A549 (cell line): ENCODE data around the gene CBR4. TPM values are rescaled to one million over a fixed set of nuclear protein-coding genes. Genes with fewer than 3 reads are reported as not detected.

Source experiments
- ATAC-seq, 2 experiments: fragments of 200-7000 bp in 1 of 2; fragments of >200 bp in 1 of 2; cut with Nextera tagmentation in 1 of 2; cut with Tn5 transposase in 1 of 2; 3 replicates each; pipeline versions ENCODE4 v1.8.0 to v1.9.1; 2018 to 2020; ENCODE audit warnings: mild to moderate bottlenecking in 1 of 2, moderate library complexity in 1 of 2
- CTCF ChIA-PET: fragments of 300-600 bp; sonication (Branson Sonifier 250); formaldehyde crosslinking; extraction: SDS; loops from one replicate; lab custom pipeline; 2021; ENCODE audit warnings: antibody characterized with exemption, inconsistent platforms; lab: Yijun Ruan, JAX
- POLR2A ChIA-PET: fragments of 350-600 bp; formaldehyde crosslinking; extraction: SDS; loops from one replicate; lab custom pipeline; 2021; ENCODE audit warnings: antibody characterized with exemption, inconsistent platforms; lab: Yijun Ruan, JAX
- DNase-seq, 2 experiments: peaks; one replicate each; pipeline versions ENCODE4 v3.0.0 to v3.0.0-alpha.2; 2011 to 2016; ENCODE audit warnings: low read depth in 1 of 2, low spot score in 1 of 2
- FAIRE-seq: peaks from 2 replicates; lab custom pipeline; 2011; peaks lifted over from hg19 to GRCh38; lab: Jason Lieb, UNC
- H3K27ac ChIP-seq, 2 experiments: fragments of >200 bp; sonication (Bioruptor Twin); formaldehyde crosslinking; 3 replicates each; pipeline ENCODE4 v1.5.1; 2016 to 2017
- H3K4me1 ChIP-seq: fragments of >200 bp; sonication (Bioruptor Twin); formaldehyde crosslinking; 3 replicates; pipeline ENCODE4 v1.6.1; 2016
- H3K4me2 ChIP-seq: fragments of >200 bp; sonication (Bioruptor Twin); formaldehyde crosslinking; 3 replicates; pipeline ENCODE4 v1.6.1; 2016
- H3K4me3 ChIP-seq: fragments of >200 bp; sonication (Bioruptor Twin); formaldehyde crosslinking; 3 replicates; pipeline ENCODE4 v1.5.1; 2016
- H3K9me3 ChIP-seq: fragments of >200 bp; sonication (Bioruptor Twin); formaldehyde crosslinking; 3 replicates; pipeline ENCODE4 v1.6.1; 2016
- BCL3 ChIP-seq: fragments of >200 bp; sonication (Bioruptor Twin); formaldehyde crosslinking; IDR thresholded peaks from 3 replicates; pipeline ENCODE4 v1.6.1; 2016
- CHD4 ChIP-seq: fragments of 200-600 bp; sonication (generic); IDR thresholded peaks from 2 replicates; pipeline ENCODE4 v1.6.1; 2016; ENCODE audit warnings: antibody characterized with exemption, mild to moderate bottlenecking, borderline replicate concordance
- CTCF ChIP-seq: fragments of >200 bp; sonication (Bioruptor Twin); formaldehyde crosslinking; IDR thresholded peaks from 3 replicates; pipeline ENCODE4 v1.5.1; 2016
- EP300 ChIP-seq, 2 experiments: fragments of >200 bp; sonication (Bioruptor Twin); formaldehyde crosslinking; IDR thresholded peaks; 2 replicates in 1 of 2; 3 replicates in 1 of 2; pipeline ENCODE4 v1.6.1; 2016 to 2017
- ESRRA ChIP-seq: fragments of 150-350 bp; IDR thresholded peaks from 2 replicates; pipeline ENCODE4 v1.6.1; 2014; ENCODE audit warnings: mild to moderate bottlenecking, low read length, borderline replicate concordance
- FOSB ChIP-seq: fragments of 250-450 bp; sonication (Bioruptor Pico); IDR thresholded peaks from 2 replicates; pipeline ENCODE4 v1.5.0; 2020; ENCODE audit warnings: mild to moderate bottlenecking, moderate library complexity
- FOSL2 ChIP-seq, 2 experiments: fragments of 450-650 bp in 1 of 2; fragments of >200 bp in 1 of 2; sonication (Bioruptor Twin) in 1 of 2; formaldehyde crosslinking; IDR thresholded peaks; 2 replicates each; pipeline versions ENCODE4 v1.5.0 to v1.6.1; 2016 to 2020; ENCODE audit warnings: mild to moderate bottlenecking in 1 of 2, moderate library complexity in 1 of 2
- FOXS1 ChIP-seq: fragments of 250-450 bp; sonication (Bioruptor Pico); IDR thresholded peaks from 2 replicates; pipeline ENCODE4 v1.5.0; 2020; ENCODE audit warnings: mild to moderate bottlenecking, moderate library complexity
- GATA3 ChIP-seq: IDR thresholded peaks from 2 replicates; pipeline ENCODE4 v1.6.1; 2012; ENCODE audit warnings: borderline replicate concordance
- HOXB5 ChIP-seq: fragments of 250-450 bp; sonication (Bioruptor Pico); IDR thresholded peaks from 2 replicates; pipeline ENCODE4 v1.5.0; 2020; ENCODE audit warnings: mild to moderate bottlenecking, moderate library complexity
- KDM5A ChIP-seq: fragments of 200-600 bp; sonication (generic); IDR thresholded peaks from 2 replicates; pipeline ENCODE4 v1.6.1; 2016; ENCODE audit warnings: antibody characterized with exemption, mild to moderate bottlenecking
- MAFK ChIP-seq: fragments of 450-650 bp; IDR thresholded peaks from 2 replicates; pipeline ENCODE4 v1.6.1; 2014; ENCODE audit not compliant: partially characterized antibody
- MAX ChIP-seq: IDR thresholded peaks from 2 replicates; pipeline ENCODE4 v1.6.1; 2012
- MYC ChIP-seq: IDR thresholded peaks from 2 replicates; pipeline ENCODE4 v1.6.1; 2012; ENCODE audit warnings: mild to moderate bottlenecking, inconsistent platforms, low read length, improper control_type of control experiment, borderline replicate concordance
- NFE2L2 ChIP-seq: fragments of 150-350 bp; conservative IDR thresholded peaks from 2 replicates; pipeline ENCODE4 v1.6.1; 2014; ENCODE audit warnings: low read length
- NPAS2 ChIP-seq: fragments of 250-450 bp; sonication (Bioruptor Pico); IDR thresholded peaks from 2 replicates; pipeline ENCODE4 v1.8.0; 2022; ENCODE audit warnings: mild to moderate bottlenecking, moderate library complexity, borderline replicate concordance
- PHF8 ChIP-seq: fragments of 200-600 bp; sonication (generic); IDR thresholded peaks from 2 replicates; pipeline ENCODE4 v1.6.1; 2016; ENCODE audit warnings: low read depth, mild to moderate bottlenecking, antibody characterized with exemption, moderate library complexity, borderline replicate concordance
- POLR2A ChIP-seq: IDR thresholded peaks from 2 replicates; pipeline ENCODE4 v1.6.1; 2012; ENCODE audit warnings: mild to moderate bottlenecking, low read length
- RARB ChIP-seq: fragments of 250-450 bp; sonication (Bioruptor Pico); IDR thresholded peaks from 2 replicates; pipeline ENCODE4 v1.8.0; 2021; ENCODE audit warnings: mild to moderate bottlenecking, moderate library complexity
- RCOR1 ChIP-seq: fragments of 150-350 bp; IDR thresholded peaks from 2 replicates; pipeline ENCODE4 v1.6.1; 2014; ENCODE audit warnings: antibody characterized with exemption, low read length, low read depth
- SREBF2 ChIP-seq: fragments of 450-650 bp; IDR thresholded peaks from 2 replicates; pipeline ENCODE4 v1.6.1; 2014; ENCODE audit warnings: mild to moderate bottlenecking, moderate library complexity
- ZC3H11A ChIP-seq: fragments of 450-650 bp; IDR thresholded peaks from 2 replicates; pipeline ENCODE4 v1.6.1; 2014; ENCODE audit warnings: antibody characterized with exemption, mild to moderate bottlenecking
- WGBS: methylation state at CpG from one replicate; pipeline ENCODE4 v1.1.6; 2017; ENCODE audit errors: missing lambda C conversion rate; 5-methylcytosine and 5-hydroxymethylcytosine counted together
- polyA plus RNA-seq, 4 experiments: library from polyadenylated mRNA; depleted of rRNA in 3 of 4; stranded (reverse); fragments of >200 nt; fragmentation: RNase III in 1 of 4; extraction: RNeasy Plus Mini Kit Qiagen cat#74134 plus additional on column Dnase treatment in 1 of 4; gene quantifications; 2 replicates in 3 of 4; 3 replicates in 1 of 4; pipeline ENCODE4 v1.2.3, GENCODE V29; 2011 to 2017
- TF ChIP-seq, protein P1 (sequence below): IDR thresholded peaks from 2 replicates; pipeline ENCODE4 v1.6.1; 2012; ENCODE audit warnings: low read depth, borderline replicate concordance
- TF ChIP-seq, protein P2 (sequence below): fragments of 250-450 bp; sonication (Bioruptor Pico); IDR thresholded peaks from 2 replicates; pipeline ENCODE4 v1.5.0; 2020; ENCODE audit warnings: low read depth, mild to moderate bottlenecking, moderate library complexity

The CBR4 gene
- polyA plus RNA-seq, 2 of the 4 experiments (the other 2 are of a cell fraction) = 8.9 to 9.3 TPM

GRCh38 chr4:169032194-169032593 lies 22.1 kb upstream of the CBR4 start:
- H3K4me2 ChIP-seq = no peak overlapping the region
- POLR2A ChIA-PET = no interaction called here
- no peaks in the 10 kb centered on the region for H3K9me3 ChIP-seq
- peak overlapping the region in 1 of 2 experiments; percentile 84; a peak in 2 of 6 replicates for H3K27ac ChIP-seq
- no peak overlapping the region for H3K4me3 ChIP-seq
- FAIRE-seq (no peak), ATAC-seq (no peak), DNase-seq (no peak)
- peaks cover 6% of the 10 kb centered on the region; the same call in 1 of the 3 replicates for H3K4me1 ChIP-seq
- no peak for TF ChIP-seq CTCF
- TF ChIP-seq ZC3H11A = no peak
- no peak for TF ChIP-seq HOXB5
- no peak for TF ChIP-seq NPAS2 (CRISPR knock-in tag)
- TF ChIP-seq FOSB (CRISPR knock-in tag) = no peak
- no peak for TF ChIP-seq MYC
- no peak for TF ChIP-seq POLR2A
- no peak for TF ChIP-seq GATA3
- no peak for TF ChIP-seq RCOR1
- no peak for TF ChIP-seq SREBF2
- TF ChIP-seq NFE2L2 = no peak
- no peak for TF ChIP-seq CHD4
- no peak for TF ChIP-seq KDM5A
- TF ChIP-seq, protein P1, sequence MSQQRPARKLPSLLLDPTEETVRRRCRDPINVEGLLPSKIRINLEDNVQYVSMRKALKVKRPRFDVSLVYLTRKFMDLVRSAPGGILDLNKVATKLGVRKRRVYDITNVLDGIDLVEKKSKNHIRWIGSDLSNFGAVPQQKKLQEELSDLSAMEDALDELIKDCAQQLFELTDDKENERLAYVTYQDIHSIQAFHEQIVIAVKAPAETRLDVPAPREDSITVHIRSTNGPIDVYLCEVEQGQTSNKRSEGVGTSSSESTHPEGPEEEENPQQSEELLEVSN = no peak
- TF ChIP-seq ESRRA = no peak
- CTCF ChIA-PET = no interaction called here

- ChIA-PET POLR2A (no interaction called here), CTCF (no interaction called here)
- WGBS = 98% methylated on average over 7 of the region's 15 CpGs
- H3K4me1 ChIP-seq = peaks cover 6% of the 10 kb centered on the region; the same call in 1 of the 3 replicates
- ATAC-seq (peak in 1 of 2 experiments; percentile 30; a peak in 1 of 6 replicates), DNase-seq (no peak), FAIRE-seq (no peak)
- TF ChIP-seq MAX (no peak), EP300 (IDR thresholded peaks at IDR 0.05) (no peak), RARB (CRISPR knock-in tag) (no peak), PHF8 (no peak)
- peak overlapping the region; percentile 80 to 84 for H3K27ac ChIP-seq
- H3K9me3 ChIP-seq = no peaks in the 10 kb centered on the region
- H3K4me2 ChIP-seq = peak overlapping the region; percentile 86
- H3K4me3 ChIP-seq = peak overlapping the region; percentile 46; the same call in 1 of the 3 replicates
Observed at GRCh38 chr4:169031392-169031791, 21.3 kb upstream of the CBR4 start.

DNA sequence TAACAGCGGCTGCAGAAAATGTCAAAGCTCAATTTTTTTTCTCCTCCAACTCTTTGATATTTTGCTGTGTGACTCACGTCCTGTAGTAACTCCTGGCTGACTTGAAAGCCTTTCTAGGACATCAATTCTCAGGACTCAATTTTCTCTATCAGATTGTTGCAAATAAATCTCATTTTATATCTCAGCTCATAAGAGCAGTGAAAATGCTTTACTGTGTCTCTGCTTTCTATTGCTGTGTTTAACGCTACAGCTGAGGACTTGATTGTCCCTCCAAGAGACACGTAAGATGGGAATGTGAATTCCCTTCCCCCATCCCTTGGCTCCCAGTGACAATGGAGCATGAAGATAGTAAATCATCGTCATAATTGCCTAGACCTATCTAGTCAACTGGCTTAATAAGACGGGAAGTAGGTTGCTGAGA lies 20.5 kb upstream of the CBR4 start:
- POLR2A ChIA-PET = interaction anchor here (0.6 to 1.2 kb wide), 3 partner anchors 20 to 57 kb away, joined by 4 to 9 read pairs (median 7); partner anchors contain the start of gene CBR4
- FAIRE-seq = no peak
- WGBS = 3% methylated on average over 6 of the region's 6 CpGs
- peak; percentile 56 to 62 for DNase-seq
- Histone ChIP-seq H3K4me2 (peak overlapping the region; percentile 86), H3K4me1 (peaks cover 6% of the 10 kb centered on the region; the same call in 1 of the 3 replicates)
- TF ChIP-seq MAX = peak; percentile 39; the same call in 1 of the 2 replicates
- TF ChIP-seq, protein P2, sequence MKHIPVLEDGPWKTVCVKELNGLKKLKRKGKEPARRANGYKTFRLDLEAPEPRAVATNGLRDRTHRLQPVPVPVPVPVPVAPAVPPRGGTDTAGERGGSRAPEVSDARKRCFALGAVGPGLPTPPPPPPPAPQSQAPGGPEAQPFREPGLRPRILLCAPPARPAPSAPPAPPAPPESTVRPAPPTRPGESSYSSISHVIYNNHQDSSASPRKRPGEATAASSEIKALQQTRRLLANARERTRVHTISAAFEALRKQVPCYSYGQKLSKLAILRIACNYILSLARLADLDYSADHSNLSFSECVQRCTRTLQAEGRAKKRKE (CRISPR knock-in tag) = no peak
- no peak for TF ChIP-seq FOSL2 (IDR thresholded peaks at IDR 0.05)
- TF ChIP-seq FOSL2 (CRISPR knock-in tag; IDR thresholded peaks at IDR 0.05) = peak; percentile 44; the same call in 1 of the 2 replicates
- TF ChIP-seq ZC3H11A = no peak
- TF ChIP-seq FOXS1 = no peak
- no peak for TF ChIP-seq MAFK
- TF ChIP-seq BCL3 = no peak
- no peak for TF ChIP-seq PHF8
- TF ChIP-seq KDM5A = no peak
- TF ChIP-seq GATA3 = no peak
- TF ChIP-seq, all 56 proteins: peak for 2
- CTCF ChIA-PET = no interaction called here
- peak overlapping the region; percentile 80 to 84 for H3K27ac ChIP-seq
- H3K9me3 ChIP-seq = no peaks in the 10 kb centered on the region
- H3K4me3 ChIP-seq = peak overlapping the region; percentile 46
- ATAC-seq = peak; percentile 72 to 73; a peak in 4 of 6 replicates
